GM19395 (cell line): ENCODE results near the gene F2RL1.
"Not testable (repeated sequence)": the region's sequence is repeated elsewhere in the genome, so short reads cannot be mapped to it uniquely, and the experiment has no call there.

Source experiments
- ATAC-seq: cut with Tn5 transposase; IDR thresholded peaks from one replicate; pipeline ENCODE4 v1.9.1; 2021; ENCODE audit warnings: mild to moderate bottlenecking, moderate library complexity; ENCODE audit not compliant: unreplicated experiment

Gene F2RL1

GRCh38 chr5:76805821-76806505, 12.9 kb upstream of the F2RL1 start:
- no peak for ATAC-seq

- ATAC-seq, result no peak
Observed at GRCh38 chr5:76807296-76807695, 11.5 kb upstream of the F2RL1 start.

GRCh38 chr5:76808141-76808691, 10.6 kb upstream of the F2RL1 start:
- ATAC-seq, result no peak

- ATAC-seq, result no peak
Observed at GRCh38 chr5:76809141-76809540, 9.7 kb upstream of the F2RL1 start.

- no peak for ATAC-seq
Observed at GRCh38 chr5:76810236-76810635, 8.6 kb upstream of the F2RL1 start.

- no peak for ATAC-seq
Observed at GRCh38 chr5:76811214-76811613, 7.6 kb upstream of the F2RL1 start.

DNA sequence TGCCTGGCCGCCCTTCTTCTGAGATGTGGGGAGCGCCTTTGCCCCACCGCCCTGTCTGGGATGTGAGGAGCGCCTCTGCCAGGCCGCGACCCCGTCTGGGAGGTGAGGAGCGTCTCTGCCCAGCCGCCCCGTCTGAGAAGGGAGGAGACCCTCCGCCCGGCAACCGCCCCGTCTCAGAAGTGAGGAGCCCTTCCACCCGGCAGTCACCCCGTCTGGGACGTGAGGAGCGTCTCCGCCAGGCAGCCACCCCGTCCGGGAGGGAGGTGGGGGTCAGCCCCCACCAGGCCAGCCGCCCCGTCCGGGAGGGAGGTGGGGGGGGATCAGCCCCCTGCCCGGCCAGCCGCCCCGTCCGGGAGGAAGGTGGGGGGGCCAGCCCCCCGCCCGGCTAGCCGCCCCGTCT, 6.6 kb upstream of the F2RL1 start:
- not testable (repeated sequence) for ATAC-seq

GRCh38 chr5:76813982-76814562, 4.8 kb upstream of the F2RL1 start:
- ATAC-seq, result no peak

- ATAC-seq, result no peak
Observed at GRCh38 chr5:76816110-76816831, 2.6 kb upstream of the F2RL1 start.

- ATAC-seq, result no peak
Observed at GRCh38 chr5:76819851-76820525, 1.2 kb downstream of the F2RL1 start.

- no peak for ATAC-seq
Observed at GRCh38 chr5:76820526-76820890, 1.7 kb downstream of the F2RL1 start.

DNA sequence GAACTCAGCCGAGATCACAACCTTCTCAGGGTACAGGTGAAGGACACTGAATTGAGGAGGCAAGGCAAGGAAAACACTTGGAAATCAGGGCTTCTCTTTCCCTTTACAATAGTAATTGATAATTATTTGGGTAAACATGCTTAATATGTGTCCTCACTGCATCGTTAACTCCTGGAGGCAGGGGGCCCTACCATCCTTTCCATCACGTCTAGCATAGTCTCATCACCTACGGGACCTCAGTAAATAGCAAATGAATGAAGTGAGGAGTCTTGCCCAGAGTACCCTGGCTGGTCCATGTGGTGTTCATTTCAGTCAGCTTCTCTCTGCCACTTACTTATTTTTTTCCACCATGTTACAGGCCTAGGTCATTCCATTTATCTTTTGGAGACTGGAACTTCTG, 2.3 kb downstream of the F2RL1 start:
- ATAC-seq, result no peak

- not testable (repeated sequence) for ATAC-seq
Observed at GRCh38 chr5:76822105-76822731, 3.4 kb downstream of the F2RL1 start.

GRCh38 chr5:76826416-76826815, 7.6 kb downstream of the F2RL1 start:
- ATAC-seq, result not testable (repeated sequence)

- ATAC-seq, result no peak
Observed at GRCh38 chr5:76831110-76831452, 12.3 kb downstream of the F2RL1 start.

- ATAC-seq, result no peak
Observed at GRCh38 chr5:76836181-76836580, 17.4 kb downstream of the F2RL1 start.

DNA sequence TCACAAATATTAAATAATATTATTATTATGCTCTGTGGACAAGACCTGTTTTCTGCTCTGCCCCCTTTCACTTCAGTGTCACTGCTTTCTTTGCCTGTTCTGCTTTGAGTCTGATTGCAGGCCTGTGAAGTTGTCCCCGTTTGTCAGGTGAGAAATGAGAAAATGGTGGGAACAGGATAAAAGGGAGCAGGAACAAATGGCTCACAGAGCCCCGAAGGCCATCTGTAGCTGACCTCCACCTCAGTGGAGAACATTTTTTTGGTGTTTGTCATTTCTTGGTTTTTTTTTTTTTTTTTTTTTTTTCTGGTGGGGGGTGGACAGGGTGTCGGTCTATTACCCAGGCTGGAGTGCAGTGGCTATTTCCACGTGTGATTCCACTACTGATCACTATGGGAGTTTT, 17.8 kb downstream of the F2RL1 start:
- no peak for ATAC-seq

DNA sequence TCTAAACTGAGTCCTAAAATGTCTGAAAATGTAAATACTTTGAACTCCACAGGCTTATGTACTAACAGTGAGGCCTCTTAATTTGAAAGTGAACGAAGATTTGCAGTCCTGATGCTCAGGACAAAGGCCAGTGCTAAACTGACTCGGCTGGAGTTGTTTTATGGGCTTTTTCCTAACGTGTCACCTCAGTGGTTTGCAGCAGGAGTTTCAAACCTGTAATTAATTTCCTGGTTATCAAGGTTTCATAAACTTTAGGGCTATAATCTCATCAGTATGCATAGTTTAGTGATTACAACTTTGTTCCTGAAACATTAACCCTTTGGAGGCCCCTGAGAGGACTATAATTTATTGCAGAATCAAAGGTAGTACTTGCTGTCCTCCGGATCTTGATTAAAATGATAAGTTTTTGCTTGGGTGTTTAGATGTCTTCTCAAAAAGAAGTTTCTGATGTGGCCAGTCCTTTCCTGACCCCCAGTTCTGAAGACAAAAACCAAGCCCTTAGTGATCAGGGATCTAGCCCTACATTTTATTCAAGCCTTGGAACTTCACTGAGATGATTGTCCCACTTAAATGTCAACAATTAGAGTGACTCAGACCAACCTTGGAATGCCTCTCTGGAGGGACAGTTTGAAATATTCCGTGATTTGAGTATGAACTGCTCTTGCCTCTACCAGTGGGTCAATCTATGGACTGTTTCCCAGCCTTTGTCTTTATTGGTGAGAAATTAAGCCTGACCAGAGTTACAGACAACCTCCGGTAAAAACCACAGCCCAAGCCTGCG, 19.8 kb downstream of the F2RL1 start:
- ATAC-seq, result no peak

- no peak for ATAC-seq
Observed at GRCh38 chr5:76841361-76841760, 22.5 kb downstream of the F2RL1 start.

DNA sequence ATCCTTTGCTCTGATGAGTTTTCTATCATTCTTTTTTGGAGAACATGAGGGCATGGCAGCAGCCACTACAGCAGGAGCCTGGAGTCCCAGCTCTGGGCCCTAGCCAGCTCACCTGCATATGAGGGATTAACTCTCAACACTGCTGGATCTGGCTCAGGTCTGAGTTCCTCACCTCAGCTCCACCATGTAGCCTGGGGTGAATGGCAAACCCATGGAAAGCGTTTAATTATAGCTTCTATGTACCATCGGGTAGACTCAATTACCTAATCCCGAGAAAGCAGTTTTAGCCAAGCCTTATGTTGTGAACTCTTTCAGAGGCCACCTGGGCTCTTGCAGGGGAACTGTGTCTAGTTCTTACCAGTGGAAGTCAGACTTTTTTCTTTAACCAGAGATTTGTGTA, 27.1 kb downstream of the F2RL1 start:
- ATAC-seq, result no peak
